Airway epithelial cell (primary cell): ENCODE data around the gene RNF187. TPM values are rescaled to one million over a fixed set of nuclear protein-coding genes. Genes with fewer than 3 reads are reported as not detected.

Experiments used
- total RNA-seq: library from RNA; depleted of rRNA; stranded (reverse); fragments of >200 nt; gene quantifications from 2 replicates; pipeline ENCODE4 v1.2.3, GENCODE V29; 2015

The RNF187 gene
- total RNA-seq: 33.4 and 39.6 TPM in 2 replicates

DNA sequence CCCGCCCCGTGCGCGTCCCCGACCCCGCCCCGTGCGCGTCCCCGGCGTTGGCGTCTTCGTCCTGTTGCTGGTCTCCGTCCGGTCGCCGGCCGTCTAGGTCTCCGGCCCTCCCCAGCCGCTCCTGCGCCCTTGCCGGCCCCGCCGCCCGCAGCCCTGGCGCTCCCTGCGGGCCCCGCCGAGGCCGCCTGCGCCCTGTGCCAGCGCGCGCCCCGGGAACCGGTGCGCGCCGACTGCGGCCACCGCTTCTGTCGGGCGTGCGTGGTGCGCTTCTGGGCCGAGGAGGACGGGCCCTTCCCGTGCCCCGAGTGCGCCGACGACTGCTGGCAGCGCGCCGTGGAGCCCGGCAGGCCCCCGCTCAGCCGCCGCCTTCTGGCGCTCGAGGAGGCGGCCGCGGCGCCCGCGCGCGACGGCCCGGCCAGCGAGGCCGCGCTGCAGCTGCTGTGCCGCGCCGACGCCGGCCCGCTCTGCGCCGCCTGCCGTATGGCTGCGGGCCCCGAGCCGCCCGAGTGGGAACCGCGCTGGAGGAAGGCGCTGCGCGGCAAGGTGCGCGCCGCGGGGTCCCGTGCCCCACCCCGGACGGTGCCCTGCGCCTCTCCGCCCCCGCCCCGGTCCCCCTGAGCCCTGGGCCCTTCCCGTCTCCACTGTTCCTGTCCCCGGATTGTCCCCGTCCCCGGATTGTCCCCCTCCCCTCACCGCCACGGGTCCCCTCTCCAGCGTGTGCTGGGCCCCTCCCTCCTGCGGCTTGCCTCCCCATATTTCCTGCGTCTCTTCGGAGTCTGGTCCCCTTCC lies at the start of gene RNF187:
TSS of gene RNF187 (plus strand) at position 47 of the 789 bp plus-strand sequence.

Other genes with a start within 250 kb of the RNF187 start
- 34.1 and 42.5 TPM in 2 replicates for gene TRIM11, start 80.5 kb upstream of the RNF187 start, total RNA-seq
- gene TRIM17, start 70.5 kb upstream of the RNF187 start, total RNA-seq: 0.21 and 4.0 TPM in 2 replicates
- gene RHOU, start 248.1 kb downstream of the RNF187 start, total RNA-seq: 0.07 and 0.19 TPM in 2 replicates